B cell (primary cell): ENCODE results near the gene STK17A. TPM values are rescaled to one million over a fixed set of nuclear protein-coding genes. Genes with fewer than 3 reads are reported as not detected.

Experiments
- ATAC-seq: fragments of 200-7000 bp; cut with Tn5 transposase; one replicate; pipeline ENCODE4 v1.10.0; 2021; ENCODE audit warnings: low read depth, mild to moderate bottlenecking, moderate number of reproducible peaks, moderate library complexity
- CTCF ChIA-PET: fragments of 350-600 bp; sonication (Branson Sonifier 250); formaldehyde crosslinking; loops from one replicate; lab custom pipeline; 2021; ENCODE audit warnings: antibody characterized with exemption, inconsistent platforms; lab: Charles Lee
- POLR2A ChIA-PET: fragments of 350-600 bp; sonication (Branson Sonifier 250); formaldehyde crosslinking; loops from one replicate; lab custom pipeline; 2021; ENCODE audit warnings: antibody characterized with exemption; lab: Charles Lee
- DNase-seq: peaks from one replicate; pipeline ENCODE4 v3.0.0; 2013
- H2AFZ ChIP-seq: 2 replicates; pipeline ENCODE4 v1.6.1; 2012; ENCODE audit warnings: mild to moderate bottlenecking, low read depth, low read length; ENCODE audit not compliant: insufficient read depth, poor library complexity, severe bottlenecking
- H3K27ac ChIP-seq, 2 donors: 1 replicate in 1 of 2; 2 replicates in 1 of 2; pipeline ENCODE4 v1.5.1; 2012 to 2013; ENCODE audit warnings: low read length in 2 of 2, mild to moderate bottlenecking in 2 of 2, moderate library complexity in 1 of 2
- H3K27me3 ChIP-seq, 4 experiments: fragments of 200-600 bp in 1 of 4; sonication (generic) in 1 of 4; replicated peaks in 1 of 4; 1 replicate in 2 of 4; 2 replicates in 2 of 4; pipeline versions ENCODE4 v1.6.1 to v1.7.0; 2013 to 2016; ENCODE audit warnings: low read length in 3 of 4, mild to moderate bottlenecking in 2 of 4, mixed read lengths in 1 of 4, moderate library complexity in 1 of 4; ENCODE audit not compliant: insufficient read depth in 4 of 4, control insufficient read depth in 3 of 4; ENCODE audit errors: control extremely low read depth in 1 of 4
- H3K36me3 ChIP-seq, 2 experiments: replicated peaks in 1 of 2; 1 replicate in 1 of 2; 2 replicates in 1 of 2; pipeline versions ENCODE4 v1.6.1 to v1.7.1; 2013; ENCODE audit warnings: low read length in 1 of 2; ENCODE audit not compliant: insufficient read depth in 2 of 2, control insufficient read depth in 1 of 2; ENCODE audit errors: control extremely low read depth in 1 of 2, extremely low read depth in 1 of 2
- H3K4me1 ChIP-seq, 2 donors: fragments of 200-600 bp in 1 of 2; sonication (generic) in 1 of 2; 1 replicate in 1 of 2; 2 replicates in 1 of 2; pipeline versions ENCODE4 v1.5.1 to v1.6.1; 2013 to 2017; ENCODE audit warnings: low read length in 2 of 2; ENCODE audit not compliant: control insufficient read depth in 2 of 2, insufficient read depth in 2 of 2
- H3K4me2 ChIP-seq: replicated peaks from 2 replicates; pipeline ENCODE3; 2012; ENCODE audit warnings: mild to moderate bottlenecking, low read depth, low read length; ENCODE audit not compliant: poor library complexity, severe bottlenecking
- H3K4me3 ChIP-seq, 5 experiments: fragments of 200-600 bp in 1 of 5; sonication (generic) in 1 of 5; 1 replicate in 3 of 5; 2 replicates in 2 of 5; pipeline versions ENCODE4 v1.5.1 to v1.7.0; 2011 to 2016; ENCODE audit warnings: low read length in 4 of 5, mild to moderate bottlenecking in 4 of 5, low read depth in 2 of 5, control low read depth in 1 of 5, moderate library complexity in 1 of 5; ENCODE audit not compliant: insufficient read depth in 1 of 5; ENCODE audit errors: control extremely low read depth in 1 of 5, extremely low read depth in 1 of 5
- H3K79me2 ChIP-seq: fragments of 200-600 bp; sonication (generic); one replicate; pipeline ENCODE4 v1.6.0; 2016; ENCODE audit warnings: low read length; ENCODE audit not compliant: control insufficient read depth, insufficient read depth
- H3K9ac ChIP-seq: fragments of 200-600 bp; sonication (generic); 2 replicates; pipeline ENCODE4 v1.6.1; 2017; ENCODE audit warnings: mild to moderate bottlenecking, low read length, moderate library complexity
- H3K9me3 ChIP-seq, 3 donors: one replicate each; pipeline versions ENCODE4 v1.6.1 to v1.7.1; 2013; ENCODE audit warnings: low read length in 2 of 3; ENCODE audit not compliant: control insufficient read depth in 2 of 3, insufficient read depth in 1 of 3; ENCODE audit errors: control extremely low read depth in 1 of 3
- H4K20me1 ChIP-seq: 2 replicates; pipeline ENCODE4 v1.6.0; 2012; ENCODE audit warnings: mild to moderate bottlenecking, low read length; ENCODE audit not compliant: insufficient read depth, control insufficient read depth, poor library complexity, severe bottlenecking
- H3K27ac Mint-ChIP-seq: one replicate; pipeline ENCODE4 v1.8.0; 2021; ENCODE audit warnings: mixed read lengths
- H3K27me3 Mint-ChIP-seq: one replicate; pipeline ENCODE4 v1.8.0; 2021; ENCODE audit warnings: mixed read lengths
- H3K4me1 Mint-ChIP-seq: one replicate; pipeline ENCODE4 v1.8.0; 2021; ENCODE audit warnings: mixed read lengths
- H3K4me3 Mint-ChIP-seq: one replicate; pipeline ENCODE4 v1.8.0; 2021; ENCODE audit warnings: mixed read lengths
- H3K9me3 Mint-ChIP-seq: one replicate; pipeline ENCODE4 v1.8.0; 2022; ENCODE audit warnings: mixed read lengths; ENCODE audit not compliant: insufficient read depth
- EZH2 ChIP-seq: IDR thresholded peaks from 2 replicates; pipeline ENCODE4 v1.6.1; 2012; ENCODE audit warnings: borderline replicate concordance, low read depth, mild to moderate bottlenecking, moderate library complexity, low read length; ENCODE audit not compliant: insufficient read depth, poor library complexity, severe bottlenecking
- WGBS: methylation state at CpG from one replicate; pipeline ENCODE4 v1.1.5; 2013; ENCODE audit warnings: missing lambda C conversion rate; ENCODE audit not compliant: insufficient coverage; 5-methylcytosine and 5-hydroxymethylcytosine counted together
- intact Hi-C: fragments of 100-400 bp; cut with micrococcal nuclease; formaldehyde crosslinking; loops from one replicate; pipeline ENCODE4 v1.10.0; 2022
- polyA plus RNA-seq: library from polyadenylated mRNA; depleted of rRNA; stranded (reverse); fragments of >200 nt; gene quantifications from 2 replicates; pipeline ENCODE4 v1.2.3, GENCODE V29; 2012
- total RNA-seq, 2 donors: library from RNA; stranded (reverse); fragments of 120-200 nt in 1 of 2; gene quantifications; 1 replicate in 1 of 2; 2 replicates in 1 of 2; pipeline versions ENCODE4 v1.2.3 to v1.2.4, GENCODE V29; 2013 to 2022
- TF ChIP-seq, protein P1 (sequence below): fragments of 200-600 bp; IDR thresholded peaks from one replicate; pipeline ENCODE4 v1.8.0; 2022; ENCODE audit warnings: antibody characterized with exemption, mild to moderate bottlenecking

STK17A gene
- total and polyA plus RNA-seq, 2 donors (not counting 1 experiment from before 2014, with no cell fraction given): 72.8 to 111 TPM

DNA sequence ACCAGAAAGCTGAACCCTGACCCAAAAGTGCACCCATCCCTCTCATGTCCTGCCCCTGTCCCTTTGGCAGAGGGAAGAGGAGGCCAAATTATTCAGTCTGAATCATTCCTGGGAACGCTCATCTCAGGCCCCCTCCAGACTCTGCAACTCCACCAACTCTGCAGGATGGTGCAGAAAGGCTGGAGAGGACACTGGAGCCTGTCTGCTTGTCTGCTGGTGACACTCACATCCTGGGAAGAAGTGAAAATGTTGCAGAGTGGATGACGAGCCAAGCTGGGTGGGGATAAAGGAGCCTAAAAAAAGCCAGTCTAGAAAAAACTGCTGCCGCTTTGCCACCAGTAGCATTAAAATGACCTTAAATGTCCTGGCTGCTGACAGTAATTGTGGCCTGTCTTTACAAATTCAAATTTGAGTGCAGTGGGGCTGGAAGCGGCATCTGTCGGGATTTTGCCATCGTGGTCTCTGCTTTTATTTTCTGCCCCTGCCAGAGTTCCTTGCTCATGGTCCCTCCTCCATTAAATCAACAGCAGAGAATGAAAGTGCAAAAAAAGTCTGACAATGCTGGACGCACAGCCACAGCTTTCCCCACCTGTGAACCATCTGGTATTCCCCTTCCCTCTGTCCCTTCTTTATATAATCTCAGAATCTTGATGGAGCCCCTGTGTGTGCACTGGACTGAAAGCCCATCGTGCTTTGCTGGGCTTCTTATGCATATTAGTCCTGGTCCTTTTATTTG is 63.9 kb downstream of the STK17A start:
- no peaks in the 10 kb centered on the region for H3K9me3 Mint-ChIP-seq

More for the DNA sequence above, 63.9 kb downstream of the STK17A start:
- H3K36me3 ChIP-seq: peaks cover 0 to 40% of the 10 kb centered on the region in 2 experiments
- H3K79me2 ChIP-seq: peaks cover 51% of the 10 kb centered on the region
- peaks cover 88 to 89% of the 10 kb centered on the region in 2 donors for H3K4me1 ChIP-seq
- peak overlapping the region; percentile 87 to 97 for H3K27ac ChIP-seq
- DNase-seq (peak; percentile 40), ATAC-seq (no peak)
- H3K9me3 ChIP-seq: peaks cover 0 to 4% (median 0%) of the 10 kb centered on the region in 3 donors
- WGBS: 46% methylated on average over 6 of the region's 8 CpGs
- H3K4me3 ChIP-seq: peak overlapping the region in 3 of 5 experiments; percentile 16 to 50 (median 20)
- ChIA-PET CTCF (interaction anchor here (1.1 to 10.9 kb wide), 4 partner anchors 26 to 192 kb away, joined by 3 to 203 read pairs (median 52); partner anchors contain the start of gene STK17A), POLR2A (interaction anchor here (0.6 to 6.1 kb wide), 3 partner anchors 44 to 63 kb away, joined by 3 to 68 read pairs (median 3); partner anchors contain the start of gene STK17A)
- Mint-ChIP-seq H3K4me3 (peak overlapping the region; percentile 81), H3K27ac (peak overlapping the region; percentile 87), H3K27me3 (no peaks in the 10 kb centered on the region), H3K4me1 (peaks cover 87% of the 10 kb centered on the region)
- H3K9ac ChIP-seq: peak overlapping the region; percentile 70
- H2AFZ ChIP-seq: no peak overlapping the region
- no peaks in the 10 kb centered on the region for H3K27me3 ChIP-seq
- H3K4me2 ChIP-seq: peak overlapping the region; percentile 76
- no peak for TF ChIP-seq EZH2
- TF ChIP-seq, protein P1, sequence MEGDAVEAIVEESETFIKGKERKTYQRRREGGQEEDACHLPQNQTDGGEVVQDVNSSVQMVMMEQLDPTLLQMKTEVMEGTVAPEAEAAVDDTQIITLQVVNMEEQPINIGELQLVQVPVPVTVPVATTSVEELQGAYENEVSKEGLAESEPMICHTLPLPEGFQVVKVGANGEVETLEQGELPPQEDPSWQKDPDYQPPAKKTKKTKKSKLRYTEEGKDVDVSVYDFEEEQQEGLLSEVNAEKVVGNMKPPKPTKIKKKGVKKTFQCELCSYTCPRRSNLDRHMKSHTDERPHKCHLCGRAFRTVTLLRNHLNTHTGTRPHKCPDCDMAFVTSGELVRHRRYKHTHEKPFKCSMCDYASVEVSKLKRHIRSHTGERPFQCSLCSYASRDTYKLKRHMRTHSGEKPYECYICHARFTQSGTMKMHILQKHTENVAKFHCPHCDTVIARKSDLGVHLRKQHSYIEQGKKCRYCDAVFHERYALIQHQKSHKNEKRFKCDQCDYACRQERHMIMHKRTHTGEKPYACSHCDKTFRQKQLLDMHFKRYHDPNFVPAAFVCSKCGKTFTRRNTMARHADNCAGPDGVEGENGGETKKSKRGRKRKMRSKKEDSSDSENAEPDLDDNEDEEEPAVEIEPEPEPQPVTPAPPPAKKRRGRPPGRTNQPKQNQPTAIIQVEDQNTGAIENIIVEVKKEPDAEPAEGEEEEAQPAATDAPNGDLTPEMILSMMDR: no peak
- intact Hi-C loops: loop anchor here (5.0 kb wide), 1 partner anchor 34 kb away; no protein-coding TSS in a partner anchor
- no peaks in the 10 kb centered on the region for H4K20me1 ChIP-seq
